Breast epithelium (tissue), 4 donors: ENCODE results near the gene SLC66A2. TPM values are rescaled to one million over a fixed set of nuclear protein-coding genes. Genes with fewer than 3 reads are reported as not detected.
A peak's percentile ranks its signal among the peaks of the same experiment; 100 is the strongest.

Experiments
- DNase-seq, 2 donors: peaks; one replicate each; pipeline ENCODE4 v3.0.0-alpha.2; 2019; ENCODE audit warnings: low spot score in 2 of 2
- H3K27ac ChIP-seq, 2 donors: fragments of 200-600 bp; sonication (generic) in 1 of 2; one replicate each; pipeline ENCODE4 v1.5.1; 2016 to 2019; ENCODE audit warnings: mild to moderate bottlenecking in 1 of 2
- H3K27me3 ChIP-seq, 2 donors: fragments of 200-600 bp; sonication (generic) in 1 of 2; one replicate each; pipeline versions ENCODE4 v1.5.1 to v1.6.0; 2017 to 2019; ENCODE audit warnings: control low read depth in 1 of 2, mild to moderate bottlenecking in 1 of 2
- H3K36me3 ChIP-seq: fragments of 200-600 bp; one replicate; pipeline ENCODE4 v1.5.1; 2019
- H3K4me1 ChIP-seq, 2 donors: fragments of 200-600 bp; sonication (generic); one replicate each; pipeline ENCODE4 v1.5.1; 2016 to 2019; ENCODE audit warnings: control low read depth in 1 of 2
- H3K4me3 ChIP-seq, 3 donors: fragments of 200-600 bp; sonication (generic); 1 replicate in 2 of 3; 2 replicates in 1 of 3; pipeline ENCODE4 v1.5.1; 2016 to 2019; ENCODE audit warnings: mild to moderate bottlenecking in 3 of 3, moderate library complexity in 2 of 3
- H3K9me3 ChIP-seq, 2 donors: fragments of 200-600 bp; sonication (generic) in 1 of 2; one replicate each; pipeline ENCODE4 v1.5.1; 2016 to 2019; ENCODE audit warnings: control low read depth in 1 of 2
- CTCF ChIP-seq, 3 donors: fragments of 450-650 bp; IDR thresholded peaks; one replicate each; pipeline ENCODE4 v1.5.1; 2016 to 2017; ENCODE audit warnings: antibody characterized with exemption in 3 of 3, mild to moderate bottlenecking in 3 of 3, moderate library complexity in 3 of 3
- POLR2A ChIP-seq: fragments of 450-650 bp; IDR thresholded peaks from one replicate; pipeline ENCODE4 v1.6.1; 2016; ENCODE audit warnings: antibody characterized with exemption, mild to moderate bottlenecking, moderate library complexity
- POLR2AphosphoS5 ChIP-seq, 3 donors: sonication (generic); formaldehyde crosslinking; IDR thresholded peaks; one replicate each; pipeline ENCODE4 v1.6.1; 2017; ENCODE audit warnings: antibody characterized with exemption in 3 of 3
- intact Hi-C: fragments of 100-400 bp; cut with DNase I; formaldehyde crosslinking; loops from one replicate; pipeline ENCODE4 v1.15.1; 2023; ENCODE audit warnings: low total_unique reads
- total RNA-seq, 3 donors: library from RNA; depleted of rRNA; stranded (reverse); fragments of >200 nt; gene quantifications; one replicate each; pipeline ENCODE4 v1.1.0, GENCODE V29; 2016

SLC66A2 gene
- total RNA-seq, 3 donors from 2014 or later = 45.2 to 141 (median 65.9) TPM

GRCh38 chr18:79871481-79872091 is 79.9 kb downstream of the SLC66A2 start:
- Histone ChIP-seq H3K4me1 (peaks cover 0 to 4% of the 10 kb centered on the region in 2 donors), H3K9me3 (peaks cover 0 to 4% of the 10 kb centered on the region in 2 donors), H3K27ac (peak overlapping the region in 1 of 2 donors; percentile 67), H3K27me3 (peaks cover 0 to 41% of the 10 kb centered on the region in 2 donors), H3K4me3 (no peak overlapping the region), H3K36me3 (no peaks in the 10 kb centered on the region)
- TF ChIP-seq POLR2A (no peak), CTCF (IDR thresholded peaks at IDR 0.05) (no peak), POLR2AphosphoS5 (IDR thresholded peaks at IDR 0.05) (no peak)
- no peak for DNase-seq
- intact Hi-C loops = no loop called here

DNA sequence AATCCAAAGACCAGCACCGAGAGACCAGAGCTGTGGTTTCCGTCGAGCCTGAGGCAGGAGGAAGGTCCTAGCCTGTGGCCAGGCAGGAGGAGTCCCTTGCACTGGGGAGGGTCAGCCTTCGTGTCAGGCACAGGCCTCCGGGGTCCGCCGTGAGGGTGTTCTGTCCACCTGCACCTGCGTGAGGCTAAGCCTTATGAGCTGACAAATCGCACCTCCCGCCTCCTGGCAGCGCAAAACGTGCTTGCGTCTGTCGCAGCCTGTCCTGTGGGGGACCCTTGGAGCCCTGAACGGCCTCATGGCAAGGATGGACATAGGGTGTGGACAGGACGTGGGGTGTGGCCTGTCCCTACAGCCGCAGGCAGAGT is 80.4 kb downstream of the SLC66A2 start:
- DNase-seq = no peak
- Histone ChIP-seq H3K4me3 (no peak overlapping the region), H3K27me3 (peaks cover 0 to 37% of the 10 kb centered on the region in 2 donors), H3K27ac (peak overlapping the region; percentile 58 to 67), H3K9me3 (peaks cover 0 to 4% of the 10 kb centered on the region in 2 donors), H3K4me1 (peaks cover 0 to 4% of the 10 kb centered on the region in 2 donors), H3K36me3 (no peaks in the 10 kb centered on the region)
- intact Hi-C loops = no loop called here
- TF ChIP-seq CTCF (IDR thresholded peaks at IDR 0.05) (no peak), POLR2AphosphoS5 (IDR thresholded peaks at IDR 0.05) (no peak), POLR2A (no peak)

DNA sequence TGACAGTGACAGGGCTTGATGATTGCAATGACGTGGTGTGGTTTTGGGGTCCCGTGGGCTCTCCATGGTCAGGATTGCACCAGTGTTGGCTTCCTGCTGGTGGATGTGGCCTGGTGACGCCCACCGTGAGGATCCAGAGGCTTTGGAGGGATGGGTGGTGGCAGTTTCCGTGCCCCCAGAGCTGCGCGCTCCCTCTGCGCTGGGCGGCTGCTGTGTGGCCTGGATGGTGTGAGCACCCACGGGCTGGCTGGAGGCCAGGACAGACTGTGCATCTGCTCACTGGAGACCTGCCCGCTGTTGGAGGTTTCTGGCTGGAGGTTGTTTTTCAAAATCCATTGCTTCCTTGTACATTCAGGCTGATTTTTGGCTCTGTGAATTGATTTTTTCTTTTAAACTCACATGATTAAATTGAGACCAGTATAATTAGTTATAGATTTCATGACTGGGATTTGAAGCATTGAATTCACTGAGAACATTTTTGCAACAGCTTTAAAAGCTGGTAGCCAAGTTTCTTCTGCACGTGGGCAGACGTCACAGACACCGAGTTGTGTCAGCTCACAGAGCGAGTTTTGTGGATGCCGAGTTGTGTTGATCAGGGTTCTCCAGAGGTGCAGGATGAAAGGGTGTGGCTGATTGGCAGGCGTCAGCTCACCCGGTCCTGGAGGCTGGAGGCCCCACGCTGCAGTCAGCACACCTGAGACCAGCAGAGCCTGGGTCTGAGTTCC is 81.0 kb downstream of the SLC66A2 start:
- no peak for TF ChIP-seq POLR2AphosphoS5 (IDR thresholded peaks at IDR 0.05)
- no peak for TF ChIP-seq CTCF (IDR thresholded peaks at IDR 0.05)
- TF ChIP-seq POLR2A = no peak
- intact Hi-C loops = no loop called here
- peak in 1 of 2 donors; percentile 68 for DNase-seq

GRCh38 chr18:79869591-79870300 is 81.7 kb downstream of the SLC66A2 start:
- TF ChIP-seq POLR2AphosphoS5 (IDR thresholded peaks at IDR 0.05) (no peak), CTCF (IDR thresholded peaks at IDR 0.05) (no peak), POLR2A (no peak)
- H3K4me1 ChIP-seq = peaks cover 0 to 4% of the 10 kb centered on the region in 2 donors
- intact Hi-C loops = no loop called here
- H3K4me3 ChIP-seq = no peak overlapping the region
- no peaks in the 10 kb centered on the region for H3K36me3 ChIP-seq
- no peak overlapping the region for H3K27ac ChIP-seq
- peaks cover 0 to 4% of the 10 kb centered on the region in 2 donors for H3K9me3 ChIP-seq
- peaks cover 0 to 26% of the 10 kb centered on the region in 2 donors for H3K27me3 ChIP-seq
- DNase-seq = no peak

More for the DNA sequence above, 81.0 kb downstream of the SLC66A2 start:
- no peak overlapping the region for H3K4me3 ChIP-seq
- H3K27me3 ChIP-seq = peaks cover 0 to 32% of the 10 kb centered on the region in 2 donors
- peaks cover 0 to 4% of the 10 kb centered on the region in 2 donors for H3K4me1 ChIP-seq
- H3K9me3 ChIP-seq = peaks cover 0 to 4% of the 10 kb centered on the region in 2 donors
- peak overlapping the region; percentile 58 to 67 for H3K27ac ChIP-seq
- H3K36me3 ChIP-seq = no peaks in the 10 kb centered on the region
